Activated T-helper 1 cell treated with Interleukin-2 at 50 U/mL for 16 hours (primary cell): ENCODE measurements around the gene FLRT1.

Experiments
- DNase-seq: peaks from one replicate; pipeline ENCODE4 v3.0.0-alpha.2; 2020; ENCODE audit warnings: low read depth

FLRT1 gene

DNA sequence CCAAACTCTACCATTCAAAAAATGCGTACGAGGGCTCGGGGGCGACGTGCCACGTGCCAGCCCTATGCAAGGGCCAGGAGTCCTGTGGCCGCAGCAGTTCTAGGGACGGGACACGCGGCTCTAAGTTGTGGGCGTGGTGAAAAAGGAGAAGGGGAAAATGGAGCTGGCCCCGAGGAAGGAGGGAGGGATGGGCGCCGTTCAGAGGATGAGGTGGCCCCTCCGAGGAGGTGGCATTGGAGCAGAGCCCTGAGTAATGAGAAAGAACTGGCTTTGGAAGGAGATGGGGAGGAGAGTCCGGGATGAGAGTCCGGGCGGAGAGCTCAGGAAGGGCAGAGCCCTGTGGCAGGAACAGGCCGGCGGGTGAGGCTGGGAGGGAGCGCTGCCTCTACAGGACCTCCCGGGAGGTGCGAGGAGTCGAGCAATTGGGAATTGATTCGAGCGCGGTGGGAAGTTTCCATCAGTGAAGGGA, 28.5 kb upstream of the FLRT1 start:
- no peak for DNase-seq

DNA sequence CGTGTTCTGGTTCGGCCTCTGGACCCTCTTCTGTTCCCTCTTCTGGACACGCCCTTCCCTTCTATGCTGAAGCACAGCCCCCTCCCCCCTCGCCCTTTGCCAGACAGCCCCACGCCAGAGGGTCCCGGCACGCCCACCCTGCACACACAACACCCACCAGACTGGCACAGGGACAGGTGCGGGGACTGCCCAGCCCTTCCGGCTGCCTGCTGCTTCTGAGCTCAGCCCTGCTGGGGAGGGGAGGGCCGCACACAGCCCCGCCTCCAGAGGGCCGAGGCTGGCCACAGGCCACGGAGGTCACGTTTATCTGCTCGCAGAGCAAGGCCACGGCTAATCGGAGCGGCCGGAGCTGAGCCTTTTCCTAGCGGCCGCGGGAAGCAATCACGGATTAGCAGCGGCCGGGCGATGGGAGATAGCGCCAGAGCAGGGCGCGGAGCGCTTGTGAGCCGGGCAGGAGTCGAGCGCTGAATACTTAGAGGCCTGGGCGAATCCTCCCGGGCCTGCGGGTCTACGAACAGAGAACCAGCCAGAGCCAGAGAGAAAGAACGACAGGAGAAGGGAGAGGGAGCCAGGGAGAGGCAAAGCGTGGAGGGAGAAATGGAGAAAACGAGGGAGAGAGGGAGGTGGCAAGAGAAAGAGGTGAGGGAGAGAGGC, 28.0 kb upstream of the FLRT1 start:
- no peak for DNase-seq

DNA sequence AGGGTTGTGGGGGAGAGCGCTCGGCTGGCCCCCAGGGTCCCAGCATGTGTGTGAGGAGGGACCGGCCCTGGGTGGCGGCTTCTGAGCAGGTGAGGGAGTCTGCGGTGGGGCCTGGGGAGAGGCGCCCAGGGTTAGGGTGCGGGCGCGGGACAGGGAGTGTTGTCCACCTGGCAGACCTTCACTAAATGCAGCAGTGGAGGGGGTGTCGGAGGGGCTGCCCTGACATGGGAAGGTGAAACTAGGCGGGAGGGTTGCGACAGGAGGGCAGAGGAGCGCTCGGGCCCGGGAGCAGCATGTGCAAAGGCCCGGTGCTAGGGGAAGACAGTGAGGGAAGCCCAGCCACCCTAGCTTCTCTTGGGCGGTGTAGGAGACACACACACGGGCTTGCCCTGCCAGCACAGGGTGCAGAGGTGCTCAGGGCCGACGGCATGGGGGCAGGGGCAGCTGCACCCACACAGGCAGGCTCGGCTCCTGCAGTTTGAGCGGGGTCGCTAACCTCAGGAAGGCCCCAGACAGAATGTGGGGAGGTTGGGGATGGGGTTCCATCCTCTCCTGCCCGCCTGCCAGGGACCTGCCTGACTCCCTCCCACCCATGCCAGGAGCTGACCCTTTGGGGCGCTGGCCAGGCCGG, 27.3 kb upstream of the FLRT1 start:
- no peak for DNase-seq

DNA sequence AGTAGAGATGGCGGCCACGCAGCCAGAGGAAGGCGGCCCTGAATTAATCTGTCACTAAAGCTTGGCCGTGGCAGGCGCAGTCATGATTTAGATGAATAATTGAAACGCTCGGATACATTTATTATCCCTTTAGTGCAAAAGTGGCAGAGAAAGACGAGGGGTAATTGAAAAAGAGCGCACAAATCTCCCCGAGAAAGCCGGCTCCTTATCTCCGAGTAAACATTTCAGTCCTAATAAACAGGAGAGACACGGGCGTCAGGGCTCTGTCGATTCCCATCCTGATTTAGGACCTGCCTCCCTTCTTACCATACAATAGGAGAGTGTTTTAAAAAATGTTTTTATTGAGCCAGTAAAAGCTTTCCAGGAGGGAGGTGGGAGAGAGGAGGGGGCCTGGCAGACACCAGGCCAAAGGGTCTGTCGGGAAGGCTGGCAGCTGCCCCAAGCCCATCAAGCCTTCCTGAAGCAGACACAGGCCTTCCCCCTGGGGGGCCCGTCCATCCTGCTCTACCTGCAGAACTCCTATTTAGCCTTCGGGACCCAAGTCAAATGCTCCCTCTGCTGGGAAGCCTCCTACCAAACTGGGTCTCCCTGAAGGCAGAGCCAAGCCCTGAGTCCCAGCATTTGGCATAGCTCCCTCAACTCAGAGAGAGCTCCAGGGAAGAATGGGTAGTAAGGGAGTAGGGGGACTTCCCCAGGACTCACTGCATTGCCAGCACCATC, 26.7 kb upstream of the FLRT1 start:
- no peak for DNase-seq

DNA sequence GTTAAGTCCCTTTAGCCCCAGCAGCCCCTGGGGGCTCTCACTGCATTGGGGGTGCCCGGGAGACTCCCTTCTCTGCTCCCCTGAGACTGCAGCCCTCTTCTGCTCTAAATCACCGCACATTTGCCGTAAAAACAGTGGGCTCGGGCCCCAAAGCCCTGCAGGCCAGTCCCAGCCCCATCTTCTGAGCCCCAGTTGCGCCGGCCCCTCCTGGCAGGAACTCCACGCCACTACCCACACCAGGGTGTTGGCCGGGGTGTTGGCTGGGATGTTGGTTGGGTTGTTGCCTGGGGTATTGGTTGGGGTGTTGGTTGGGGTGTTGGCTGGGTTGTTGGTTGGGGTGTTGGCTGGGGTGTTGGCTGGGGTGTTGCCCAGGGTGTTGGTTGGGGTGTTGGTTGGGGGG, 26.0 kb upstream of the FLRT1 start:
- DNase-seq, result no peak

DNA sequence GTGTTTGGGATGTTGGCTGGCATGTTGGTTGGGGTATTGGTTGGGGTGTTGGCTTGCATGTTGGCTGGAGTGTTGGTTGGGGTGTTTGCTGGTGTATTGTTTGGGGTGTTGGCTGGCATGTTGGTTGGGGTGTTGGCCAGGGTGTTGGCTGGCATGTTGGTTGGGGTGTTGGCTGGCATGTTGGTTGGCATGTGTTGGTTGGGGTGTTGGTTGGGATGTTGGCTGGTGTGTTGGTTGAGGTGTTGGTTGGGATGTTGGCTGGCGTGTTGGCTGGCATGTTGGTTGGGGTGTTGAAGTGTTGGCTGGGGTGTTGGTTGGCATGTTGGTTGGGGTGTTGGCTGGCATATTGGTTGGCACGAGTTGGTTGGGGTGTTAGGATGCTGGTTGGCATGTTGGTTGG, 24.9 kb upstream of the FLRT1 start:
- DNase-seq, result no peak

DNA sequence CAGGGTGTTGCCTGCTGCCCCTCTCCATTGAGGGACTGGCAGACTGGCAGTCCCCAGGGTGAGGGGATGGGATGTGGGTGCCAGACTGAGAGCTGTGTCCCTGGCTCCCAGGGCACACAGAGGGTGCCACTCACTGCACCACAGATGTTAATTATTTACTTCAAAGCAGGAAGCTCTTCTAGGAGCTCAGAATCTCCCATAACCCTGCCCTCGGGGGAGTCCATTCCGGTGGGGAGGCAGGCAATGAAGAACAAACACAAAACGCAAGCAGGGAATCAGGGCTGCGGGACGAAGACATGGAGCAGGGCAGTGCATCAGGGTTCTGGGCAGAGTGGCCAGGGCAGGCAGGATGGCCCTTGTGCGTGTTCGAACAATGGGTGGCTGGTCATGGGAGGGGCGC, 24.4 kb upstream of the FLRT1 start:
- DNase-seq, result no peak

DNA sequence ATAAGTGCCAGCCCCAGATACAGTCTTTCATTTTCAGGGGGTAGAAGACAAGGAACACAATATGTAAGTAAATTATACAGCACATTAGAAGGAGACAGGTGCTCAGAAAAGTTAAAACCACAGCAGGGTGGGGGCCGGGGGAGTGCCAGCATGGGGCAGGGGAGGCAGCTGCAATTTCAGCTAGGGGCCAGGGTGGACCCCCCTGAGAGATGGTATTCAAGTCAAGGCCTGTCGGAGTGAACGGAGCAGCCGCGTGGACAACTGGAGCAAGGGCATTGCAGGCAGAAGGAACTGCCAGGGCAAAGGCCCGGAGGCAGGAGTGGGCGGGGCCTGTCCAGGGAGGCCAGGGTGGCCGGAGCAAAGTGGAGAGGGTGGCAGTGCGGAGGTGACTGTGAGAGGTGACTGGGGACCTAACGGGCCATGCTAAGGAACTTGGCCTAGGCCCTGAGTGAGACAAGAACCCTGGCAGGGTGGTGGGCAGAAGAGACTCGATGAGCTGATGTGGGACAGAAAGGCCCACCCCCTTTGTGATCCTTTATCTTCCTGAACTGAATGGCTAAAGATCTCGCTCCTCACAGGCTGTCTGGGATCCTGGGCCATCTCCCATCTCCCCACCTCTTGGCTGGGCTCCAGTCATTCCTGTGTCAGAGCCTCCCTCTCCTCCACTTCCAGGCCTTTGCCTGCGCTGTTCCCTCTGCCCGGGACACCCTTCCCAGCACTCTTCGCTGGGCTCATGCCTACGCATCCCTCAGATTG, 22.4 kb upstream of the FLRT1 start:
- no peak for DNase-seq

DNA sequence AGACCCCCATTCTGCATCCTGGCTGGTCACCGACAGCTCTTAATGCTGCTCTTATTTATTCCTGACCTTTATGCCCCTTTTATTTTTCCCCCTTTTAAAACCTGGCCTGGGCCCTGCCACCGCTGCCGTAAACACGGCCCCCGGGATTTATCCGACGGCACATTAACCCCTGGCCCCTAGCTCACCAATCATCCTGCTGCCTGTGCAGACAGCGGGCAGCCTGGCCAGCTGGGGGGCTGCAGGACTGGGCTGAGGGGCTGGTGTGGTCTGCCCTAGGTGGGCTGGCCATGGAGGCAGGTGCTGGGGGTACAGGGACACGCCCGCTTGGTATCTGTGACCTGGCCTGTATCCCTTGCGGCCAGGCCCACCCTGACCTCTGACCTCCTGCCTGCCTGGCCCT, 21.4 kb upstream of the FLRT1 start:
- no peak for DNase-seq

DNA sequence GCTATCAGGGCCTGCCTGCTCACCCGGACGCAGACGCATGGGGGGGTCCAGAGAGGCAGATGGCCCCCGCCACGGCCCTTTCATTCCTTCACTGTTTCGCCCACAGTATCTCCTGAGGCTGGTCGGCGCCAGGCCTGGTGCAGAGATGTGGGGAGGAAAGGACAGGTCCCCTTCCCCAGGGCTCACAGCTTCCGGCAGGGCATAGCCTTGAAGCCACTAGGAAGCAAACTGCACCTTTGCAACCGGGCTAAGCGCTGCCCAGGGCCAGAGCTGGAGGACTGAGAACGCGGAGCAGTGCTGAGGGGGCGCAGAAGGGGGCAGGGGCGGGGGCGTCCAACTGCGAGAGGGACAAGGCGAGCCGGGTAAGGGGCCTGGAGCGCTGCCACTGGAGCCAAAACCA, 20.2 kb upstream of the FLRT1 start:
- DNase-seq, result no peak

DNA sequence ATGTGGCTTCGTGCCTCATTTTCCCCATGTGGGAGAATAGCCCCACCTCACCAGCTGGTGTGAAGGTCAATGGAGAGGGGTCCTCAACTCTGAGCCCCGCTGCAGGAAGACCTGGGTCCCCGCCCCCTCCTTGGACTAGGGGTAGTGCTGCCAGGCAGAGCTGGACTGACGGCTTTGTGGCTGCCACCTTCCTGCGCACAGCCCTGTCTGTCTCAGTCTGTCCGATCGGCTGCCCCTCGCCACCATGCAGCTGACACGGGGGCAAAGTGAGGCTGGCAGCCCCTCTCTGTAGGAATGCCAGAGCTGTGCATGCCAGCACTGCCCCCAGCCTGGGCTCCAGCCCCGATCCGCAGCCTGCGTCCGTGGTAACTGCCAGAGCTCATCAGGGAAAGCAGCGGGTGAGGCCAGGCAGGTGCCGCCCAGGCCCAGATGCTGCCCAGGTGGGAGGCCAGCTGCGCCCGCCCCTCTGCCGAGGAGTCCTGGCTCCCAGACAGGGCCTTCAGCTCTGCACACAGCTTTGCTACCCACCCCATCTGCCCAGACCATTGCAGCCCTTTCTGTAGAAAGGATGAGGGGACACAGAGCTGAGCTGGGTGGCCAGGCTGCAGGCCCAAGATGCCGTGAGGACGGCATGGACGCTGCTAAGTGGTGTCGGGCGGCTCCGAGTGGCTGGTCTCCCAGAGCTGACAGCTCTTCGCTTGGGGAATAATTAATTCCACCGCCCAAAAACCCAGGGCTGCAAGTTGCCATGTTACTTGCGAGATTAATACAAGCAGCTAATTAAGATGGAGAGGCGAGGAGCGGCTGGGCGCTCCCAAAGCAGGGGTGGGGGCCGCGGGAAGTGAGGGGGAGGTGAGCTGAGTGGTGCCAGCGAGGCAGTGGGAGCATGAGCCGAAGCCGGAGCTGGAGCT, 19.5 kb upstream of the FLRT1 start:
- no peak for DNase-seq

DNA sequence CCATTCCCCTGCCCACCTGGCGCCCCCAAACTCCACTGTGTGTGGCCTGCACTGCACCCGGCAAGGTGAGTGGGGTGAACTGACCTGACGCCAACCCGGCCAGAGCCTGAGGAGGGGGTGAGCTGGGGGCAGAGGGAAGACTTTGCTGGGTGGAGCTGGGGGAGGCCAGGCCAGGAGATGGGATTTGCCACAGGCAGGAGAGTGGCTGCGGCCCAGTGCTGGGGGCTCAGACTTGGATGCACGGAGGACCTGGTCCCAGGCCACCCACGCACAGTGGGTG, 17.8 kb upstream of the FLRT1 start:
- no peak for DNase-seq

DNA sequence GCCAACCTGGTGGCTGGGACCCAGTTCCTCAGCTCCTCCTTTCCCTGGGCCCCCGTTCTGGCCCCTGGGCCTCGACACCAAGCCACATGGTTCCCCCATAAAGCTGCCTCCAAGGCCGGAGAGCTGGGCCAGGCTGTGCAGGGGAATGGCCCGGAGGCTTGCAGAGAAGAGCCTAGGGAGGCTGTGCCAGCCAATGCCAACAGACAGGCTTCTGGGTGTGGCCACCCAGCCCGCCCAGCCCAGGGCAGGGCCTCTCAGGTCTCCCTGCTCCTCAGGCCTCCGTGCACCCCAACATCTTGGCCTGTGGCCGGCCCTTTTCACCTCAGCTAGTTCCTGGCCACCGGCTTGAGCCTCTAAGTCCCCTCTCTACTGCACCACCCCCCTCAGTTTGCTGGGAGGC, 17.4 kb upstream of the FLRT1 start:
- no peak for DNase-seq

DNA sequence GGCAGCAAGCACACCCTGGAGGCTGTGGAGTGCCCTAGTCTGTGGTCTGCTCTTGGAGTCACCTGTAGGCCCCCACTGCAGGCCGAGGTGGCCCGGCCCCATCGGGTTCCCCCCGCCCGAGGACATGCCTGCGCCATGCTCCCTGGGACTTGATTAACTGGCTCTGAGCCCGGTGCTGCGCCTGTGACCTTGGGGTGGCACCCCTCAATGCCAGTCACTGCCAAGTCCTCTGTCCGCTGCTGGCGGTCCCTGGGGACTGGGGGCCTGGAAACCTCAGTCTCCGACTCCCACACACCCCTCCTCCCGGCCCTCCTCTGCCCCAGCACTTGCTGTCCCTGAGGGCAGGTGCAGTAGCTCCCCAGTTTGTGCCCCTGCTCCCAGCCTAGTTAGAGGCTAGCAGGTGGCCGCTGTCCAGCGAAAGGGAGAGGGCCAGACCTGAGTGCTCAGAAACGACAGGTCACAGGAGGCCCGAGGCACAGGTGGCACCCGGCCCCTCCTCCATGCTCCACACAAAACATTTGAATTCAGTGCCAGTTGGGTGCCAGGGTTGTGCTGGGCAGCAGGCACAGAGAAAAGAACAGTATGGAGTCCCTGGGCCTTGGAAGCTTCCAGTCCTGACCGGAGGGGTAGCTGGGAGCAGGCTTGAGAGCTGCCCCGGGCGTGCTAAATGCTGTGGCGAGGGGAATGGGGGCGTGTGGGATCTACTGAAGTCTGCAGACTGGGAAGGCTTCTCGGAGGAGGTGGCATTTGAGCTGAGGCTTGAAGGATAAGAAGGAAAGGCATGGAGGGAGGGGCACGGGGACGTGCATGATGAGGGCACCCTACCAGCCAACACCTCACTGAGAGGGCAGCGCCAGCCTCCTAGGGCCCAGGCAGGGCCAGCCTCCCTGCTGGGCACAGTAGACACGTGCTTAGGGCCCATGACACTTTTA, 16.4 kb upstream of the FLRT1 start:
- no peak for DNase-seq

DNA sequence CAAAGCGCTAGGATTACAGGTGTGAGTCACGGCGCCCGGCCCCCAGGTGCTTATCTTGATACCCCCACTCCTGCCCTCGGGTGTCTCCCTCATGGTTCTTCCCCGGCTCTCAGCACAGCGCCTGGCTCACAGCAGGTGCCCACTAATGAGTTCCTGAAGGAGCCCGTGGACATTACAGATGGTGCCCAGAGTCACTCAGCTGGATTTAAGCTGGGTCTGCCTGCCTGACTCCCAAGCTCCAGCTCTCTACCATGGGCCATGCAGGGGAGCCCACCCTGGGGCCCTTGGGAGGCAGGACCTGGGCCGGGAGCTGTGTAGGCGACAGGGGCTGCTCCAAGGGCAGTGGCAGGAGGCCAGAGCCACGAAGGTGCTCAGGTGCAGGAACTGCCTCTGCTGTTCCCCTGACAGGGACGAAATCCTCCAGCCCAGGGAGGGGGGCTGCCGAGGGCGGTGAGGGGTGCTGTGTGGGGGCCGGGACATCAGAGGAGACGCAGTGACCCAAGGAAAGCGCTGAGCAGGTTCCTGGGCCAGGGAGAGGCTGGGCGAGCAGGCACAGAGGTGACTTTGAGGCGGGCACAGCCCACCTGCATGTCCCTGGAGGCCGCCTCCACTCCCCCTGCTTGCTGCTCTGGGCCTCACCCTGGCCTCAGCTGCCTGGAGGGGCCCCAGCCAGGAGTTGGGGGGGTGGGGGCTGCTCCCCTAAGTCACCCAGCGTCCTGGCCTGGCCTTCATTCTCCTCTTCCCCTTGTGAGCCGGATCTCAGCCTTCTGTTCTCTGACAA, 14.6 kb upstream of the FLRT1 start:
- no peak for DNase-seq

DNA sequence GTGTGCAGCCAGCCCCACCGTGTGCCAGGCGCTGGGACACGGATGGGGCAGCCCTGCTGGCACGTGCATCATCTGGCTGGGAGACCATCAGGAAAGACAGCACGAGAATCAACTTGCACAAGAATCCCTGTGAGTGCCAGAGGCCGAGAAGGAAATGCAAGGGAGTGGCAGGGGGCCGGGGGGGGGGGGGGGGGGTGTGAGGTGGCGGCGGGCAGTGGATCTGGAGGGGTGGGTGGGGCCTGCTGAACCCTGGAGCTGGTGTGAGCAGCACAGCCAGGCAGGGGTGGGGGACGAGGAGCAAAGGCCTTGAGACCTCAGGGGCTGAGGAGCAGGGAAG, 14.0 kb upstream of the FLRT1 start:
- DNase-seq, result no peak

DNA sequence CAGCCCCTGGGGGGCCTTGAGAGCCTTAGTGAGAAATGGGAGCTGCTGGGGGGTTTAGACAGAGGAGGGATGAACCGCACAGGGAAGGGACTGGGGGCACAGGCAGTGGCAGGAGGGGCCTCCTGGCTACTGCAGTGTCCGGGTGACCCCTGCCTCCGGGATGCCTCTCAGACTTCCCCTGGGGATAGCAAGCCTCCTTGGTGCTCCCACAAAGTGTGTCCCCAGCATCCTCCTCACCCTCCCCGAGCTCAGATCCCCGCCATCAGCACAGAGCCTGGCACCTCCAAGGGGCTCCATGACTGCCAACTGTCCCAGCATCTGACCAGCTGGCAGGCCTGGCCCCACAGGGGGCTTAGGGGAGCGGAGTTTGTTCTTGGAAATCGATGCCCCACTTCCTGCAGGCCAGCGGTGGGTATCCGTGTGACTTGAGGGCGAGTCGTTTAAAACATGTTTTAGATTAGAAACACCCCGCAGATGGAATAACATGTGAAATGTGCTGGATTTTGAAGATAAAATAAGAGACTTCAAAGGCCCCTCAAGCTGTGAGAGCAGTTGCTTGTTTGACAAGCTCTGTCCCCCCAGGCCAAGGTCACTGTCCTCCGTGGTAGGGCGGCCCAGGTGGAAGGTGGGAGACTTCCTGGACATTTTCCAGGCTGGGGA, 13.5 kb upstream of the FLRT1 start:
- DNase-seq, result no peak

DNA sequence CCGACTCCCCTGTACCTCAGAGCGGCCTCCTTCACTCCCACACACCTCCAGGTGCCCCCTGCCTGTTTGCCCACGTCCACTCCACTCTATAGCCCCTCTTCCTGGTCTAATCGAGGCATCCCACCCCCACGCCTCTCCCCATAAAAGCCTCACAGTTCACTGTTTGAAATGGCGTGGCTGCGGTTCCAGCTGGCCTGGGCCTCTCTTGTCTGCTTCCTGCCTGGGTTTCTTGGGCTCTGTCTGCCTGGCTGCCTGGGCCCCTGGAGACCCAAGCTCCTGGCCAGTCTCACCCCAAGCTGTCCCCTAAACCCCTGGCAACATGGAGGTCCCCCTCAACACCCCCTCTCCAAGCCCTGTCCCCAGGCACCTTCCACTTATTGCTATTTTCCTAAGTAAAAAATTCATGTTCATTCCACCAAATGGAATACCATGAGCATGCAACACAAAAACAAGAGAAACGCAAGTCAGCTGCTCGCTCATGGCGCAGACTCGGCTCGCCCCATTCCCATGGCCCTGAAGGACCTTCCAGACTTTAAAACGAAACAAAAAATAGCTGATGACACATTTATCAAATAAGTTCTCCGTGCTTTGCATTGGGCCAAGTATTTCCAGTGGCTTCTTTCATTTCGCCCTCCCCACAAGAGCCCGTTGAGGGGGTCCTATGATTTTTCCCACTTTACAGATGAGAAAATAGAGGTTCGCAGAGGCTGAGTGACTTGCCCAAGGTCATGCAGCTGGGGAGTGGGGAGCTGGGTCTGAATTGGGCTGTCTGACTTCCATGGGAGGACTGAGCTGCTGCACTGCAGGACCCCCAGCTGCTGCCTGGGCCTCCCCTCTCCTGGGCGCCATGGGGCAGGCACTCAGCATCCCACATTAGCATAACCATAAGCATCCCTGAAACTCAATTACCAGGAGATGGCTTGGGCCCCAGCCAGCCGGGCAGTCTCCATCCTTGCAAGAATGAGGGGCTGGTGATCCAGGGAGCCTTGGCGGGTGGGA, 11.7 kb upstream of the FLRT1 start:
- DNase-seq, result no peak
